HL-60 (cell line): Measurements from ENCODE around the gene B4GALT6.

Source experiments
- DNase-seq, 2 experiments: peaks; one replicate each; pipeline ENCODE4 v3.0.0-alpha.2; 2010 to 2020; ENCODE audit warnings: low read depth in 1 of 2, low spot score in 1 of 2
- H3K27ac ChIP-seq: fragments of 250-450 bp; sonication (Bioruptor Pico); replicated peaks from 2 replicates; pipeline ENCODE4 v1.5.1; 2020; ENCODE audit warnings: mild to moderate bottlenecking, moderate library complexity
- H3K27me3 ChIP-seq: fragments of 250-450 bp; sonication (Bioruptor Pico); 2 replicates; pipeline ENCODE4 v1.5.1; 2021; ENCODE audit warnings: mild to moderate bottlenecking, moderate library complexity; ENCODE audit not compliant: insufficient read depth, poor library complexity, severe bottlenecking
- H3K4me3 ChIP-seq: replicated peaks from 2 replicates; pipeline ENCODE4 v1.5.1; 2011; ENCODE audit warnings: mild to moderate bottlenecking, control low read depth, low read length; ENCODE audit not compliant: insufficient read depth
- CTCF ChIP-seq: IDR thresholded peaks from one replicate; pipeline ENCODE4 v1.5.1; 2011; ENCODE audit warnings: low read length, control low read depth, inconsistent platforms; ENCODE audit not compliant: insufficient read depth
- GABPA ChIP-seq: IDR thresholded peaks from 2 replicates; pipeline ENCODE4 v1.6.1; 2012; ENCODE audit warnings: low read depth
- POLR2AphosphoS5 ChIP-seq: IDR thresholded peaks from 2 replicates; pipeline ENCODE4 v1.6.1; 2012; ENCODE audit warnings: low read depth
- REST ChIP-seq: IDR thresholded peaks from 2 replicates; pipeline ENCODE4 v1.6.1; 2012; ENCODE audit warnings: low read depth; ENCODE audit not compliant: insufficient replicate concordance
- SPI1 ChIP-seq: IDR thresholded peaks from 2 replicates; pipeline ENCODE4 v1.6.1; 2012; ENCODE audit warnings: low read depth, mild to moderate bottlenecking, borderline replicate concordance

The B4GALT6 gene

GRCh38 chr18:31658670-31659575 is 25.5 kb downstream of the B4GALT6 start:
- Histone ChIP-seq H3K27ac (no peak overlapping the region), H3K4me3 (no peak overlapping the region), H3K27me3 (peaks cover 2% of the 10 kb centered on the region)
- no peak for DNase-seq
- no peak for TF ChIP-seq SPI1
- TF ChIP-seq POLR2AphosphoS5 = no peak
- no peak for TF ChIP-seq CTCF
- no peak for TF ChIP-seq GABPA
- TF ChIP-seq REST = no peak

- Histone ChIP-seq H3K27me3 (peaks cover 2% of the 10 kb centered on the region), H3K4me3 (no peak overlapping the region), H3K27ac (no peak overlapping the region)
- no peak for DNase-seq
- TF ChIP-seq POLR2AphosphoS5 = no peak
- TF ChIP-seq SPI1 = no peak
- TF ChIP-seq REST = no peak
- no peak for TF ChIP-seq CTCF
- no peak for TF ChIP-seq GABPA
Observed at GRCh38 chr18:31657823-31658669, 26.3 kb downstream of the B4GALT6 start.

- DNase-seq = no peak
- H3K27ac ChIP-seq = no peak overlapping the region
- H3K27me3 ChIP-seq = peaks cover 7% of the 10 kb centered on the region
- no peak for TF ChIP-seq GABPA
- no peak for TF ChIP-seq SPI1
- TF ChIP-seq REST = no peak
- no peak for TF ChIP-seq CTCF
- TF ChIP-seq POLR2AphosphoS5 = no peak
- H3K4me3 ChIP-seq = no peak overlapping the region
Observed at GRCh38 chr18:31656754-31657153, 27.6 kb downstream of the B4GALT6 start.
